RWPE1 (cell line): Measurements from ENCODE around the gene GNG3.

Experiments
- CTCF ChIA-PET: fragments of 350-600 bp; sonication (Branson Sonifier 250); formaldehyde crosslinking; extraction: SDS; loops from one replicate; lab custom pipeline; 2021; lab: Yijun Ruan, JAX
- POLR2A ChIA-PET: fragments of 400-600 bp; formaldehyde crosslinking; extraction: SDS; loops from one replicate; lab custom pipeline; 2020; ENCODE audit warnings: antibody characterized with exemption; ENCODE audit not compliant: low non-redundant PET; lab: Yijun Ruan, JAX
- DNase-seq: peaks from one replicate; pipeline ENCODE4 v3.0.0; 2012; ENCODE audit warnings: low spot score
- H3K27ac ChIP-seq: fragments of 450-650 bp; 2 replicates; pipeline ENCODE4 v1.5.1; 2017
- CTCF ChIP-seq: fragments of 450-650 bp; conservative IDR thresholded peaks from 2 replicates; pipeline ENCODE4 v1.5.1; 2017; ENCODE audit warnings: low read depth, mild to moderate bottlenecking

GNG3 gene

GRCh38 chr11:62707277-62707861, at the start of gene GNG3, which contains the start of gene BSCL2:
Gene GNG3 (plus strand): TSS chr11:62707676. CDS start chr11:62708296, 620 bp downstream.
Gene BSCL2 (minus strand): TSS chr11:62707424. CDS start chr11:62707195, 229 bp downstream.
- POLR2A ChIA-PET = no interaction called here
- no peak for DNase-seq
- no peak for TF ChIP-seq CTCF
- peak within 1 kb of the TSS; percentile 98 for H3K27ac ChIP-seq
- CTCF ChIA-PET = interaction anchor here (2.1 kb wide), 1 partner anchor 13 kb away, joined by 7 read pairs; no protein-coding TSS in a partner anchor

- CTCF ChIA-PET = interaction anchor here (0.9 to 1.3 kb wide), 3 partner anchors 10 to 122 kb away, joined by 5 to 7 read pairs (median 5); no protein-coding TSS in a partner anchor
- H3K27ac ChIP-seq = peak overlapping the region; percentile 90
- POLR2A ChIA-PET = interaction anchor here (0.6 to 2.1 kb wide), 10 partner anchors 7 to 1647 kb away, joined by 4 to 16 read pairs (median 8); partner anchors contain the start of genes B3GAT3, HNRNPUL2, INTS5 and MTA2
- no peak for TF ChIP-seq CTCF
- DNase-seq = peak; percentile 51
Measured at GRCh38 chr11:62664405-62665074, 42.9 kb upstream of the GNG3 start.

- peak within 1 kb of the TSS; percentile 90 for H3K27ac ChIP-seq
- CTCF ChIA-PET = interaction anchor here (0.9 to 1.3 kb wide), 4 partner anchors 10 to 121 kb away, joined by 4 to 7 read pairs (median 5); no protein-coding TSS in a partner anchor
- POLR2A ChIA-PET = interaction anchor here (0.6 to 2.1 kb wide), 11 partner anchors 8 to 1646 kb away, joined by 3 to 16 read pairs (median 8); partner anchors contain the start of genes B3GAT3, HNRNPUL2, INTS5 and MTA2
- peak; percentile 97 for DNase-seq
- TF ChIP-seq CTCF = no peak
Measured at GRCh38 chr11:62665075-62665598, 42.3 kb upstream of the GNG3 start, which contains the start of the genes C11orf98 and CSKMT. Gene C11orf98 (minus strand): TSS chr11:62665210. CDS start chr11:62665169, 41 bp downstream. Gene CSKMT (plus strand): TSS chr11:62665312. CDS start chr11:62665880, 568 bp downstream.

GRCh38 chr11:62665599-62666258, 41.7 kb upstream of the GNG3 start:
- ChIA-PET CTCF (interaction anchor here (0.9 kb wide), 1 partner anchor 73 kb away, joined by 4 read pairs; no protein-coding TSS in a partner anchor), POLR2A (interaction anchor here (0.8 to 2.1 kb wide), 10 partner anchors 9 to 88 kb away, joined by 3 to 16 read pairs (median 8); partner anchors contain the start of genes B3GAT3, HNRNPUL2, INTS5 and MTA2)
- DNase-seq = peak; percentile 46
- H3K27ac ChIP-seq = peak overlapping the region; percentile 90
- TF ChIP-seq CTCF = no peak

- ChIA-PET POLR2A (interaction anchor here (2.1 kb wide), 1 partner anchor 75 kb away, joined by 16 read pairs; the partner anchor contains the start of gene TUT1), CTCF (interaction anchor here (0.7 kb wide), 2 partner anchors 42 to 242 kb away, joined by 3 to 4 read pairs; no protein-coding TSS in a partner anchor)
- H3K27ac ChIP-seq = peak overlapping the region; percentile 90
- DNase-seq = no peak
- TF ChIP-seq CTCF = no peak
Measured at GRCh38 chr11:62666259-62666926, 41.1 kb upstream of the GNG3 start.
